ENCODE results near the gene MORN3.

GRCh38 chr12:121634836-121635235, 34.6 kb downstream of the MORN3 start:
- TF ChIP-seq CTCF (IDR thresholded peaks at IDR 0.05): no peak
- TF ChIP-seq POLR2A (IDR thresholded peaks at IDR 0.05; ENCODE audit: low read length): no peak
- no peak for TF ChIP-seq EP300 (IDR thresholded peaks at IDR 0.05)
